Stimulated activated CD4-positive, alpha-beta T cell treated with anti-CD3 and anti-CD28 coated beads, Interleukin-4, amount 100 ng/mL, for 4 hours (primary cell): ENCODE results near the gene AGAP6.
"Not testable (repeated sequence)": the region's sequence is repeated elsewhere in the genome, so short reads cannot be mapped to it uniquely, and the experiment has no call there.

Experiments
- DNase-seq, 2 experiments: peaks; one replicate each; pipeline ENCODE4 v3.0.0-alpha.2; 2020

The AGAP6 gene

DNA sequence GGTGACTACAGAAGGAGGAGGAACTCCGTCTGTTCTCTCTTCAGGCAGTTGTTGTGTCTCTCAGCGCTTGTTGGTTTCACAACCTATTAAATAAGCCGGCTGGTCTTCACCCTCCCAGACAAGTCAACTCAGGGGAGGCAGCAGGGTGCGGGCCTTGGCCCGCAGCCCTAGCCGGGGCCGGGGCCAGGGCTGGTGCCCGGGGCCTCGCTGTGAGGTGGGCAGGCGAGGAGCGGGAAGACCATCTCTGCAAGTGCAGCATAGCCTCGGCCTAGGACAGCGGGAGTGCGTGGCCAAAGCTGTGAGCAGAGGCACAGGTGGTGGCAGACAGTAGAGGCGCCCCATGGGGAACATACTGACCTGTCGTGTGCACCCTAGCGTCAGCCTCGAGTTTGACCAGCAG lies at the start of gene AGAP6:
Gene AGAP6 (plus strand): TSS at position 31 of the 400 bp plus-strand sequence. CDS start 310 bp downstream, at position 341.
- DNase-seq: not testable (repeated sequence)

DNA sequence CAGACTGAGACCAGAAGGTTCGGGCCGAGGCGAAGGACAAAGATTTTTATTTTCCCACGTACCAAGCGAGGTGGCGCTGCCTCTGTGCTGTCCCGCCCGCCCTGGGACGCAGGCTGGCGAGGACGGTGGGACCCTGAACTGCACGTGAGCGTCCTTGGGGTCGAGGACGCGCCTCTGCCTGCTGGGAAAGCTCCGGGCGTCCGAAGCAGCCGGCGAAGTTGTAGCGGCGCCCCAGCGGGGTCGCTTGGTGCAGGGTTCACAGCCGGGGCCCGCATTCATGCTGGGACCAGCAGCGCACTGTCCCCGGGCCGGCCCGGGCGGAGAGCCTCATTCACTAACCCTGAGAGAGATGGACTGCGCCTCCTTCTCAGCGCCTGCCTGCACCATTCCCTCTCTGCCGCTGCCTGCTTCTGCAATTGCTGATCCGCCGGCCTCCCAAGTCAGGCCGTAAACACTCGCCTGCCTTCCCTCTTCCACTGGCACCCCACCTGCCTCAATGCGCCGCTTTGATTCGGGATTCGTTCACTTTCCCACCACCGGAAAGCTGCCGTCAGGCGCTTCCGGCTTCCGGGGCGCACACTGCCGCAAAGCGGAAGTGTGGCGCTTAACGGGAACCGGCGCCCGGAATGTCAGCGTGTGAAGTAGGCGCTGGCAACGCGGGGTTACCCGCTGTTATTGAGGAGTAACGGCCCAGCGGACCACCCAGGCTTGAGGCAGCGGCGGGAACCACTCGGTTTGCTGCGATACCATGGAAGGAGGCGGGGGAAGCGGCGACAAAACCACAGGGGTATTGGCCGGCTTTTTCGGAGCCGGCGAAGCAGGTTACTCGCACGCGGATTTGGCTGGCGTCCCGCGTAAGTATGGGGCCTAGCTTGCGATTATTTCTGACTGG lies 46.5 kb upstream of the AGAP6 start, which contains the start of the genes PARG and TIMM23B:
Gene PARG (minus strand): TSS at position 581 of the 892 bp plus-strand sequence. CDS start 302 bp downstream, at position 279.
Gene TIMM23B (plus strand): TSS at position 607 of the 892 bp plus-strand sequence. CDS start 142 bp downstream, at position 749.
- peak; percentile 69 to 80 for DNase-seq

DNA sequence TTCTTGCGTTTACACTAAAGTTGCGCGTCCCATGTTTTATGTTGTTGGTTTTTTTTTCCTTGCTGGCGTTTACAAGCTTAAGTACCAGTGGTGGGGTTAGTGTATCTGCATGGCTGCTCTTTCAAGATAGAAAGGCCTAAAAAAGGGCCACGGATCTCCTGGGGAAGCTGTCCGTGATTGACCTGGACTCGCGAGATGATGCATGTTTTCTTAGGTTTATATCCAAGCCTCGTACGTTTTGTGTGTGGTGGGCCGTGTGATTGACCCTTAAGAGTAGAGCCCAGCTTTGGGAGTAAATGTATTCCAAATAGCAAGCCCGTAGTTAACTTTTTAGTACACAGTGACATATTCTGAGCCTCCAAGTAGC lies 45.9 kb upstream of the AGAP6 start:
- DNase-seq: not testable (repeated sequence)

DNA sequence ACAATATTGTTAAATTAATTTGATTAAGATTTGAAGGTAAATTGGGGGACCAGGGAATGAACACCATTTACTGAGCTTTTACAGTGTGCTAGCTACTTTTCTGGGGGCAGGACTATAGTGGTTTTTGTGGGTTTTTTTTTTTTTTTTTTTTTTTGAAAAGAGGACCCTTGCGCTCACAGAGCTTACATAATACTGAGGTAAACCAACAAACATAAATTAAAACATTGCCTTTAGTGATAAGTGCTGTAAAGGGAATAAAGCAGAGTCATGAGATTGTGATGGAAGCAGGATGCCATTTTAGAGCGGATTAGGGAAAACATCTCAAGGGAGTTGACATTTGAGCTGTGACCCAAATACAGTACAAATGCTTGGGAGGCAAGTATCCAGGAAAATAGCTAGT lies 44.6 kb upstream of the AGAP6 start:
- not testable (repeated sequence) for DNase-seq

- DNase-seq: not testable (repeated sequence)
These were observed 40.1 kb upstream of the AGAP6 start for GRCh38 chr10:49948142-49948541.

- DNase-seq: not testable (repeated sequence)
These were observed 39.5 kb upstream of the AGAP6 start for GRCh38 chr10:49948737-49949136.

GRCh38 chr10:49952006-49952405 lies 36.2 kb upstream of the AGAP6 start:
- not testable (repeated sequence) for DNase-seq

- not testable (repeated sequence) for DNase-seq
These were observed 35.1 kb upstream of the AGAP6 start for GRCh38 chr10:49953122-49953521.

GRCh38 chr10:49970331-49970857 lies 17.8 kb upstream of the AGAP6 start:
- DNase-seq: not testable (repeated sequence)

DNA sequence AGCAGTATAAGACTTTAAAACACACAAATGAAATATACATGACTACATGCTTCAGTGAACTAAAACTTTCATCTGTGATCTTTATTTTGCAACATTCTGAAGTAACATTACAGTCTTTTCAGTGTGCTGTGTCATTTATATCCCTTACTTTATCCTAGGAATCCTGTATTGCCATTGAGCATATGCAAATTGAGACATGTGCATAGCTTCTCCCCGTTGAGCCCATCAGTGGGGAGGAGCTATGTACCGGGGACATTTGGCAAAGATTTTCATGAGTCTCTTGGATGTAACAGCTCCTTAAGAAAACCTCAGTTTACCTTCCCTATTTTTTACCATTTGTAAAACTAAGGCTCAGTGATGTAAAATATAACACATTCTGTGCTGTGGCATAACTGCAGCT lies 16.7 kb upstream of the AGAP6 start:
- not testable (repeated sequence) for DNase-seq

DNA sequence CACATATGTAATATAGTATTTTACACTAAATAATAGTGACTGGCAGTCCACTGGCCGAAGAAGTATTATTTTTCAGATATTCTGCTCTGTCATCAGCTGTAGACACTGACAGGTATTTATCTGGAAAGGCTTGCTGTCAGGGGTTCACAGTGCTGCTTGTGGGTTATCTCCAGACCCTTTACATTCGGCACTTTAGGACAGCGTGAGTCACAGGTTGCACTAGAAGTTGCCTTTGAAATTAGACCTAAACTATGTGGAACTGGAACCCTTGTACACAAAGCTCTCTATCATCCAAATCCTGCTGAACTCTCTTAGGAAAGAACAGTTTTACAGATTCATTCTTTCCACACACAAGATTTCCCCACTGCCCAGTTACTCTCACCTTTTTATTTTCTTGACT lies 16.1 kb upstream of the AGAP6 start:
- not testable (repeated sequence) for DNase-seq

DNA sequence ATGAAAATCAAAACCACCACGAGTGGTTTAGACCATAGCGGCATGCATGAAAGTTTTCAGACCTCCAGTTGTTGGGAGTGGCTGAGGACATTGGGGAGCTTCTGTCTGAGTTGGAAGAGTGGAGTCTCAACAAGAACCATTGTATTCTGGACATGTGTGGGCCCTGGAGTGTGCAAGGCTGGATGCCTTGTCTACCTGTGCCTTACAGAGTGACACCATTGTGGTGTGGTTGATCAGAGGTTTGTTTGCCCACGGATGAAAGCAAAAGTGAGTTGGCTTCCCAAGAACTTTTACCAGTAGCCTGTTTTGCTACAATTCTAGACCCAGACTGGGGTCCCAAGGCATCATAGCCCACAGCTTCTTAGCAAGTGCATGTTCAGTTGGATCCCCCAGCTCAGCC lies 10.4 kb upstream of the AGAP6 start:
- DNase-seq: not testable (repeated sequence)

- not testable (repeated sequence) for DNase-seq
These were observed 999 bp upstream of the AGAP6 start for GRCh38 chr10:49987207-49987606.

DNA sequence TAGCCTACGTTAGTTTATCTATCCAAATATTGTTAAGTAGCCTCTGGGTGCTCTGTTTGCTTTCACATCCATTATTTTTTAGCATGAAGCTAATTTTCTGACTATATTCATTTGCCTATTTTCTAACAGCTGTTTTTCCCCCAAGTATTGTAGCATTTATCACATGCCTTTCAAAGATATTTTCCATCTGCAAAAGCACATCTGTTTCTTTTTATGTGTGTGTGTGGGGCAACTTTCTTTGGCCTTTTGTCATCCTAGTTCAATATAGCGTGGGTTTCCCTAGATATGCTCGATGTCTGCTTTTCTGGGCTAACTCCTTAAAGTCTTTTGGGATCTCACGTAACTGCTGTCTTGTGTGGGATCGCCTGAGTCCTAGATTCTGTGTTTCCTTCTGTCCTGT lies 7.1 kb downstream of the AGAP6 start:
- DNase-seq: not testable (repeated sequence)

GRCh38 chr10:50014024-50014423 lies 25.8 kb downstream of the AGAP6 start:
- not testable (repeated sequence) for DNase-seq

GRCh38 chr10:50015596-50016220 lies 27.5 kb downstream of the AGAP6 start:
- not testable (repeated sequence) for DNase-seq

GRCh38 chr10:50016926-50017325 lies 28.7 kb downstream of the AGAP6 start:
- not testable (repeated sequence) for DNase-seq

- not testable (repeated sequence) for DNase-seq
These were observed 29.4 kb downstream of the AGAP6 start for GRCh38 chr10:50017646-50018045.

- DNase-seq: not testable (repeated sequence)
These were observed 31.1 kb downstream of the AGAP6 start for GRCh38 chr10:50019279-50019678.

DNA sequence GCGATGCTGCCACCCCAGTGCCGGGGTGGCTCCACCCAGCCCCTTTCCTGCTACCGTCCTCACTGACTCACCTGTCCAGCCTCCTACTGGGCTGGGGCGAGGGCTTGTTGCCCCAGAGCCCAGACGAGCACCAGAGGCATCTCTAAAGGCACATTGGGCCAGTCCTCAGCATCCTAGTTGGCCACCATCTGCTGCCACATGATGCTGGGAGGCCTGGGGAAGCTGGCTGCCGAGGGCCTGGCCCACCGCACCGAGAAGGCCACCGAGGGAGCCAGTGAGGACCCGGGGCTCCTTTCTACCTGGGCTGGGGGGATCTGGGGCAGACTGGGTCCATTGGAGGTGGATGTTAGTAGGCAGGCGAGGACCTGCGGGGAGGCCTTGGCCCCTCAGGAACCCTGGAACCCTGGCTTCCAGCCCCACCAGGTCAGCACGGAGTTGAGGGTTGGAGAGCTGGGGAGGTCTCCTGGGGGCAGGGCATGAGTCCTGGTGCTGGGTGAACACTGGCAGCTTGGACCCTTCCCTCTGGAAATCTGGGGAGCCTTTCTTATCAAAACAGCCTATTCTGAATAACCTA lies 32.3 kb downstream of the AGAP6 start:
- DNase-seq: not testable (repeated sequence)

GRCh38 chr10:50021646-50022045 lies 33.4 kb downstream of the AGAP6 start:
- no peak for DNase-seq

DNA sequence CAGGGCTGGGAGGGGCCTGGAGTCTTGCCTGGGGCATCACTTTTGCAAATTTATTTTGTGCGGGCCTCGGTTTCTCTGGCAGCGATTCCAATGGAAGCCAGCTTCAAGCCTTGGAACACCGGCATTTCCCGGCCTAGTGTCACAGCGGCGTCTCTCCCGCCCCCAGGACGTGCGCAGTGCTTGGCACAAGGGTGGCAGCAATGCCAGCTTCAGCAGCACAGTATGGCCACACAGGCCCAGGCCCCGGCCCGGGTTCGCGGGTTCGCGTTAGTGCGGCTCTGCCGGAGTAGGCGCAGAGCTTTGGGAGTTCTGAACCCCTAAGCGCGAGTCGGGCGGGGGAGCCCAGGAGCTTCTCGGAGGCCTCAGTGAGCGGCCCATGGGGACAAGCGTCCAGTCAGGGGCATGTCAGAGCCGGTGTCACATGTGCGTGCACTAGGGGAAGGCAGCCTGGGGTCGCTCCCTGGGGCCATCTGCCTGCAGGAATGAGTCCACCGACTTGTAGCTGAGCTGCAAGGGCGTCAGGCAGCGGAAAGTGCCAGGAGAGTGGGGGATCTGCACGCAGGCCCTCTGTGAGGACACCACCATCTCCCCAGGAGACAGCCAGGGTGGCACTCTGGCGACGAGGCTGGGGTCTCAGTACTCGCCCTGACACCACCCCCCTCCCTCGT lies 36.6 kb downstream of the AGAP6 start:
- DNase-seq: not testable (repeated sequence)
